IPS-NIHi11 (cell line): Measurements from ENCODE around the gene SMARCB1.

Experiments
- DNase-seq: peaks from one replicate; pipeline ENCODE4 v3.0.0; 2012; ENCODE audit warnings: mixed read lengths, low spot score

SMARCB1 gene

DNA sequence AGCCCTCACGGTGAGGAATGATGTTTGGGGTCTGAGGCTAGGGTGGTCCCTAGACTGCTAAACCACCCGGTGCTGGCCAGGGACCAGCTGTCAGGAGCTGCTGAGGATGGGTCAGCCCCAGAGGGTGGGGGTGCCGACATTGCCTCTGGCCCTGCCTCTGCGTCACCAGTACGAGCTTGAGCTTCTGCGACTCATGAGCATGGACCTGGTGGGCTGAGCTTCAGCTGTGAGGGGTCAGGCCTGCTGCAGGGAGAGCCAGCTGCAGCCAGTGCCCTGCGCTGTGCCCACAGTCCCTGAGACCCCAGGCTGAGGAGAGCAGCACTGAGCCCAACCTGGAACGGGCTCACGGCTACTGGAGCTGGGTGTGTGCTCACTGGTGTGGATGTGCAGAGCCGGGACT lies 45.0 kb downstream of the SMARCB1 start:
- DNase-seq, result no peak

DNA sequence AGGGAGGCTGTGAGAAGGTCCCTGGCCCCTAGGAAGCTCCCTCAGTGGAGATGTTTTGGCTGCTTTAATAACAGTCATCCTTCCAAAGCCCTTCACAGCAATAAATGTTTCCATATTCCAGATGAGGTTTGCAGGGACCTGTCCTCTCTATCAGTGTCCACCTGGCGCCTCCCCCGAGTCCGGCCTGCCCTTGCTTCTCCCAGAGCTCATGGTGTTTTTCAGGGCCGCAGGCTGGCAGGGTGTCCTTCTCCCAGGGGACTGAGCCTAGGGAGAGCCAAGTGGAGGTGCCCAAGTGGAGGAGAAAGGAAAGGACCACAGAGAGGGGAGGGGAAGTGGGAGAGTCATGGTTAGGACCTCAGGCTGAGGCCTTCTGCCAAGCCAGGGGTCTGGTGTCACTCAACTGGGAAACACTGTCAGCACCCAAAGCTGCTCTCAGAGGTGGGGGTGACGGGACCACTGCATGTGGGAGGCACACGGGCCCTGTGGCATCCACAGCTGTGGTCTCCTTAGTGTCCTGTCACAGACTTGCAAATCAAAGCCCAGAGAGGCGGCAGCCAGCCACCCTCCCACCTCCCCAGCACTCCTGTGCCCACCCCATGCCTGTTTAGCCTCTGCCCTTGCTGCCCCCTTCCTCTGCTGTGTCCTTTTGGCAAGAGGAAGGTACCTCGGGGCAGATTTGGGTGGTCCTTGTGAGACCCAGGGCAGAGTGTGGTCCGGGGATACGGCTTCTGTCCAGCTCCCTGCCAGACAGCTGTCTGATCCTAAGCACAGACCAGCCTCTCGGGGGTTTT lies 45.7 kb downstream of the SMARCB1 start:
- DNase-seq, result no peak

DNA sequence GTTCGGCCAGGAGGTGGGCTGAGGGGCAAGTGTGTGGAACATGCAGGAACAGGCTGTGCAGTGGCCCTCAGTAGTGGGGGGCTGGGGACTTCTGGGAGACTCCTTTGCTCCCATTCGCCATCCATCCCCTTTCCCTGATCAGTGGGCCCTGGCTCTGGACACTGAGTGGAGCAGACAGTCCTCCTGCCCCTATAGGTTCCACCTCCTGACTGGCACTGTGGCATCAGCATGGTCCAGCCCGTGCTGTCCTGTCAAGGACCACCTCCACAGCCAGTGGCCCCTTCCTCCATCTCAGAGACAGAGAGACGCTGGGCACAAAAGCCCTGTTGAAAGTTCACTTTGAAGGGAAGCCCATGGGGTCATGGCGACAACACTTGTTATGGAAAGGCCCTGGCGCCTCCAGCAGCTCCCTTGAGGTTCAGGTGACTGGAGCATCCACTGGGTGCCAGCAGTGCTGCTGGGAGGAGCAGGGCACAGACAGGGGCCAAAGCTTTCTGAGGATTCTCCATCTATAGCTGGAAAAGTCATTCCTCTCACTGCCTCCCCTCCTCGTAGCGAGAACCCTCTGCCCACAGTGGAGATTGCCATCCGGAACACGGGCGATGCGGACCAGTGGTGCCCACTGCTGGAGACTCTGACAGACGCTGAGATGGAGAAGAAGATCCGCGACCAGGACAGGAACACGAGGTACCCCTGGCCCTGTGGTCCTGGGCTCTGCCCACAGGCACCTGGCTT lies 46.4 kb downstream of the SMARCB1 start:
- no peak for DNase-seq

- DNase-seq, result no peak
Observed at GRCh38 chr22:23833911-23834317, 47.1 kb downstream of the SMARCB1 start.

GRCh38 chr22:23834406-23834792 lies 47.6 kb downstream of the SMARCB1 start:
- no peak for DNase-seq

- no peak for DNase-seq
Observed at GRCh38 chr22:23834793-23835483, 48.2 kb downstream of the SMARCB1 start.

- no peak for DNase-seq
Observed at GRCh38 chr22:23835484-23836144, 48.8 kb downstream of the SMARCB1 start.

GRCh38 chr22:23836281-23836680 lies 49.5 kb downstream of the SMARCB1 start:
- DNase-seq, result no peak

- DNase-seq, result no peak
Observed at GRCh38 chr22:23836692-23837495, 50.1 kb downstream of the SMARCB1 start.

- no peak for DNase-seq
Observed at GRCh38 chr22:23837496-23837859, 50.7 kb downstream of the SMARCB1 start.

GRCh38 chr22:23837911-23838680 lies 51.3 kb downstream of the SMARCB1 start:
- no peak for DNase-seq

GRCh38 chr22:23838681-23839468 lies 52.1 kb downstream of the SMARCB1 start, which contains the start of gene DERL3:
DERL3 (minus strand) TSS chr22:23839006; CDS start chr22:23838987, 19 bp downstream.
- peak; percentile 98 for DNase-seq

GRCh38 chr22:23840026-23840425 lies 53.3 kb downstream of the SMARCB1 start:
- DNase-seq, result no peak

- no peak for DNase-seq
Observed at GRCh38 chr22:23841292-23841691, 54.5 kb downstream of the SMARCB1 start.

- DNase-seq, result no peak
Observed at GRCh38 chr22:23841736-23842445, 55.1 kb downstream of the SMARCB1 start.

- DNase-seq, result no peak
Observed at GRCh38 chr22:23842599-23842998, 55.8 kb downstream of the SMARCB1 start.

DNA sequence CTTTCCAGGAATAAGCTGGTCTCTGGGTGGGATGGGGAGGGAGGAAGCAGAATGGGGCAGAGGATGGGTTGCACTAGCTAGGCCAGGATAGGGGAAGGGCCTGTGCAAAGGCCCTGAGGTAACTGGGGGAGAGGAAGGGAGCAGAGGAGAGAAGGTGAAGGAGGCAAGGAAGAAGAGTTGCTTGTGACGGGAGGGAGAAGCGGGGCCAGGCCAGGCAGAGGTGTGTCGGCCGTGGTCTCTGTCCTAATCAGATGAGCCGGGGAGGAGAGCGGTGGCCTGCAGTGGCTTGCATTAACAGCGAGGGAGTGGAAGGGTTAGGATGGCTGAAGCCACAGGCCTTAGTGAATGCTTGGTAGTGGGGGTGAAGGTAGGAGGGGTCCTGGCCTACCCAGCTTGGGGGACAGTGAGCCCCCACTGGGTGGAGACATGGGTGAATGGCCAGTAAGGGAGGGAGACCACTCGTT lies 58.0 kb downstream of the SMARCB1 start:
- DNase-seq, result no peak

DNA sequence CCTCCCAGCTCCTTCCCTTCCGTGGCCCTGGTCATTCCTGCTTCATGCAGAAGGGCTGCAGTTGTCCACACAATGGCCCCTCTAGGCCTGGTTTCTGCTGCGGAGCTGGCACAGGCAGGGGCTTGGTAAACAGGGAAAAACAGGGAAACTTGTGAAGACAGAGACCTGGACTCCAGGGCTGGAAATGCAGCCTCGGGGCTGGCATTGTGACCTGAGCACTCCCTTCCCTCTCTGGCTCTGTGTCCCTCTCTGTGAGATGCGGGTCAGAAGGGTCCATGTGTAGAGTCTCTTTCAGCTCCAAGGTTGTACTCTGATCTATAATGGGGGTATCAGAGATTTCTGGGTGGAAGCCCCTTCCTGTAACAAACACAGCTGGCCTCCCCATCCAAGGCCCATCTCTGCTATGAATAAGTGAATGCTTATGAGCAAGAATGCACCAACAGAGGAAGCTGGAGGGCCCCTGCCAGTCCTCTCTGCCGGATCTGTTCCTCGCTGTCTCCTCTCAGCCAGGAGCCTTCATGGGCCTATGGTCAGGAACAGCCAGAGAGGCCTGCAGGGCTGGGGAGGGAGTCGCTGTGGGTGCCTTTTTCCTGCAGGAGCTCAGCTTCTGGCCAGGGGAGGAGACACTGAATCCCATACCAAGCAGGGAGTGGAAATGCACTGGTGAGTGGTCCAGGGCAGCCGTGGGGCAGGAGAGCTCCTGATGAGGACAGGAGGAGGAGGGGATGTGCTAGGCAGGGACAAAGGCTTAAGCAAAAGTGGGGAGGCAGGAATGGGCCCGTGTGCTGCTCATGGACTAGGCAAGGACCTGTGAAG lies 58.7 kb downstream of the SMARCB1 start:
- DNase-seq, result no peak
